HepG2 (cell line): ENCODE results near the gene CTIF. TPM values are rescaled to one million over a fixed set of nuclear protein-coding genes. Genes with fewer than 3 reads are reported as not detected.
A peak's percentile ranks its signal among the peaks of the same experiment; 100 is the strongest.

Source experiments
- ATAC-seq: fragments of 200-7000 bp; cut with Tn5 transposase; 3 replicates; pipeline ENCODE4 v1.9.1; 2020; ENCODE audit warnings: mild to moderate bottlenecking, moderate library complexity
- BruUV-seq: library from RNA; stranded (reverse); fragments of 400-500 nt; replicated peaks from 2 replicates; lab custom pipeline; 2021; lab: Mats Ljungman, UMichigan
- CTCF ChIA-PET: fragments of 300-600 bp; formaldehyde crosslinking; extraction: SDS; loops from one replicate; lab custom pipeline; 2021; ENCODE audit warnings: low total read pairs, inconsistent platforms, low intra/inter-chr PET ratio; lab: Yijun Ruan, JAX
- POLR2A ChIA-PET: fragments of 350-600 bp; sonication (Branson Sonifier 250); formaldehyde crosslinking; loops from one replicate; lab custom pipeline; 2020; ENCODE audit warnings: antibody characterized with exemption, inconsistent platforms; lab: Yijun Ruan, JAX
- DNase-seq: peaks from one replicate; pipeline ENCODE4 v3.0.0-alpha.2; 2015; ENCODE audit warnings: low spot score
- FAIRE-seq: peaks from 3 replicates; lab custom pipeline; 2011; peaks lifted over from hg19 to GRCh38; lab: Jason Lieb, UNC
- H2AFZ ChIP-seq: one replicate; pipeline ENCODE4 v1.6.1; 2011; ENCODE audit warnings: low read length, inconsistent platforms
- H3K27ac ChIP-seq: fragments of 300-600 bp; 3 replicates; pipeline ENCODE4 v1.8.0; 2011; ENCODE audit warnings: mixed run types, mild to moderate bottlenecking, mixed read lengths, low read length, inconsistent platforms; ENCODE audit not compliant: insufficient read depth; ENCODE audit errors: extremely low read length
- H3K27me3 ChIP-seq, 2 experiments: fragments of 200-600 bp in 1 of 2; 2 replicates in 1 of 2; 3 replicates in 1 of 2; pipeline versions ENCODE4 v1.6.0 to v1.8.0; 2011; ENCODE audit warnings: low read length in 2 of 2, mild to moderate bottlenecking in 2 of 2, moderate library complexity in 2 of 2, inconsistent platforms in 1 of 2; ENCODE audit not compliant: insufficient read depth in 2 of 2, control insufficient read depth in 1 of 2
- H3K36me3 ChIP-seq, 2 experiments: fragments of 200-600 bp in 1 of 2; replicated peaks in 1 of 2; 2 replicates in 1 of 2; 3 replicates in 1 of 2; pipeline versions ENCODE4 v1.5.1 to v1.8.0; 2011; ENCODE audit warnings: low read length in 2 of 2, inconsistent platforms in 1 of 2; ENCODE audit not compliant: insufficient read depth in 2 of 2, control insufficient read depth in 1 of 2
- H3K4me1 ChIP-seq: 2 replicates; pipeline ENCODE4 v1.5.1; 2012; ENCODE audit warnings: low read length, inconsistent platforms; ENCODE audit not compliant: insufficient read depth
- H3K4me2 ChIP-seq: 2 replicates; pipeline ENCODE4 v1.6.0; 2011; ENCODE audit warnings: low read depth, low read length, inconsistent platforms
- H3K4me3 ChIP-seq, 3 experiments: fragments of 200-600 bp in 1 of 3; sonication (generic), shearing (Covaris generic) in 1 of 3; replicated peaks in 1 of 3; 2 replicates each; pipeline ENCODE4 v1.5.1; 2011 to 2016; ENCODE audit warnings: low read length in 3 of 3, inconsistent platforms in 2 of 3, low read depth in 2 of 3, mild to moderate bottlenecking in 2 of 3, control low read depth in 1 of 3, mixed read lengths in 1 of 3; ENCODE audit not compliant: insufficient read depth in 1 of 3
- H3K79me2 ChIP-seq: one replicate; pipeline ENCODE4 v1.6.1; 2011; ENCODE audit warnings: low read length, inconsistent platforms; ENCODE audit not compliant: insufficient read depth
- H3K9ac ChIP-seq: 2 replicates; pipeline ENCODE4 v1.6.0; 2011; ENCODE audit warnings: mild to moderate bottlenecking, low read depth, low read length, inconsistent platforms; ENCODE audit not compliant: insufficient read depth
- H3K9me3 ChIP-seq: 2 replicates; pipeline ENCODE4 v1.5.1; 2012; ENCODE audit warnings: mild to moderate bottlenecking, low read length
- H4K20me1 ChIP-seq: 2 replicates; pipeline ENCODE4 v1.6.0; 2011; ENCODE audit warnings: inconsistent platforms, mild to moderate bottlenecking, low read length, moderate library complexity; ENCODE audit not compliant: insufficient read depth
- ADNP ChIP-seq: sonication (generic); formaldehyde crosslinking; IDR thresholded peaks from 2 replicates; pipeline ENCODE4 v1.4.0; 2020; ENCODE audit warnings: missing genetic modification reagents
- FLYWCH1 ChIP-seq: sonication (generic); formaldehyde crosslinking; IDR thresholded peaks from 2 replicates; pipeline ENCODE4 v1.8.1; 2023; ENCODE audit warnings: mild to moderate bottlenecking, missing genetic modification reagents
- NFIC ChIP-seq: IDR thresholded peaks from 2 replicates; pipeline ENCODE4 v1.6.1; 2012; ENCODE audit warnings: mild to moderate bottlenecking, low read length, inconsistent platforms
- NFYC ChIP-seq: IDR thresholded peaks from 2 replicates; pipeline ENCODE4 v1.6.1; 2016; ENCODE audit warnings: missing genetic modification reagents, missing compliant biosample characterization
- NR0B2 ChIP-seq: sonication (generic); formaldehyde crosslinking; IDR thresholded peaks from 2 replicates; pipeline ENCODE4 v1.4.0; 2020; ENCODE audit warnings: mild to moderate bottlenecking, missing genetic modification reagents
- PHF21A ChIP-seq: sonication (generic); formaldehyde crosslinking; IDR thresholded peaks from 2 replicates; pipeline ENCODE4 v1.5.0; 2020; ENCODE audit warnings: mild to moderate bottlenecking, missing genetic modification reagents
- RORA ChIP-seq: sonication (generic); formaldehyde crosslinking; IDR thresholded peaks from 2 replicates; pipeline ENCODE4 v1.5.0; 2020; ENCODE audit warnings: mild to moderate bottlenecking, missing genetic modification reagents, moderate library complexity
- TAF1 ChIP-seq: sonication (generic); formaldehyde crosslinking; IDR thresholded peaks from 2 replicates; pipeline ENCODE4 v1.4.0; 2020; ENCODE audit warnings: missing genetic modification reagents
- ZMYM3 ChIP-seq: sonication (generic); formaldehyde crosslinking; IDR thresholded peaks from 2 replicates; pipeline ENCODE4 v1.5.1; 2020; ENCODE audit warnings: mild to moderate bottlenecking, missing genetic modification reagents
- ZNF335 ChIP-seq: sonication (generic); formaldehyde crosslinking; IDR thresholded peaks from 2 replicates; pipeline ENCODE4 v1.4.0; 2020; ENCODE audit warnings: missing genetic modification reagents
- ZNF710 ChIP-seq: sonication (generic); formaldehyde crosslinking; IDR thresholded peaks from 2 replicates; pipeline ENCODE4 v1.5.0; 2020; ENCODE audit warnings: mild to moderate bottlenecking, missing genetic modification reagents, borderline replicate concordance
- WGBS: methylation state at CpG from one replicate; pipeline ENCODE4 v1.1.6; 2017; ENCODE audit warnings: low lambda C conversion rate; 5-methylcytosine and 5-hydroxymethylcytosine counted together
- in situ Hi-C: cut with HindIII; loops from 2 replicates; pipeline ENCODE4 v1.10.0; 2017; ENCODE audit warnings: low pct_unique_long_range_greater_than_20kb; ENCODE audit not compliant: extremely low pct_ligation_motif_present
- intact Hi-C: fragments of 100-400 bp; cut with micrococcal nuclease; formaldehyde crosslinking; loops from one replicate; pipeline ENCODE4 v1.10.0; 2022; ENCODE audit not compliant: unreplicated experiment
- polyA plus RNA-seq, 8 experiments: library from polyadenylated mRNA; depleted of rRNA in 3 of 8; stranded (reverse) in 7 of 8; unstranded in 1 of 8; fragments of >200 nt; fragmentation: Illumina TruSeq in 4 of 8; extraction: Trizol in 4 of 8; gene quantifications; 2 replicates each; pipeline versions ENCODE4 v1.2.1 to v1.2.3, GENCODE V29; 2011 to 2016; ENCODE audit warnings: low read depth in 4 of 8, missing spikeins in 1 of 8, mixed read lengths in 1 of 8; ENCODE audit not compliant: insufficient read depth in 1 of 8
- total RNA-seq, 5 experiments: library from RNA; depleted of rRNA; stranded (reverse); fragments of >200 nt; fragmentation: Illumina TruSeq; extraction: Trizol; gene quantifications; 2 replicates each; pipeline ENCODE4 v1.2.3, GENCODE V29; 2016; ENCODE audit warnings: low read depth in 1 of 5

Gene CTIF
- total and polyA plus RNA-seq, 2 of the 13 experiments (the other 11 are each of a cell fraction or from before 2014, with no cell fraction given) = 18.2 to 28.0 TPM

GRCh38 chr18:48876590-48876989 lies 337.8 kb downstream of the CTIF start (continued):
- TF ChIP-seq ADNP = peak; percentile 69
- TF ChIP-seq ZMYM3 (CRISPR knock-in tag) = peak; percentile 91

- FAIRE-seq (no peak), ATAC-seq (no peak), DNase-seq (no peak)
- 65% methylated on average over 3 of the region's 3 CpGs for WGBS
- H3K27ac ChIP-seq = no peak overlapping the region
- no peaks in the 10 kb centered on the region for H4K20me1 ChIP-seq
- H3K4me1 ChIP-seq = peaks cover 73% of the 10 kb centered on the region
- no peak overlapping the region for H2AFZ ChIP-seq
- no peaks in the 10 kb centered on the region for H3K9me3 ChIP-seq
- no peaks in the 10 kb centered on the region; a peak in 1 of 5 replicates for H3K27me3 ChIP-seq
- no TSS peak for BruUV-seq
- intact Hi-C loops = loop anchor here (2.0 kb wide), 1 partner anchor 15 kb away; no protein-coding TSS in a partner anchor
- peak overlapping the region; percentile 95; the same call in 1 of the 2 replicates for H3K4me2 ChIP-seq
- no peak for TF ChIP-seq NFYC (CRISPR knock-in tag)
- 0 out of 2 replicates have a peak, but pooled peaks have one; percentile 13 for TF ChIP-seq TAF1 (CRISPR knock-in tag)
- no peaks in the 10 kb centered on the region for H3K79me2 ChIP-seq
- ChIA-PET CTCF (no interaction called here), POLR2A (no interaction called here)
- no peak overlapping the region for H3K9ac ChIP-seq
- in situ Hi-C loops = no loop called here
- no peak overlapping the region for H3K4me3 ChIP-seq
- H3K36me3 ChIP-seq = no peaks in the 10 kb centered on the region
These were observed 339.1 kb downstream of the CTIF start for GRCh38 chr18:48877941-48878340.

GRCh38 chr18:48878471-48878870 lies 339.6 kb downstream of the CTIF start:
- POLR2A ChIA-PET = no interaction called here
- Histone ChIP-seq H3K27ac (no peak overlapping the region), H2AFZ (no peak overlapping the region), H3K4me1 (peaks cover 68% of the 10 kb centered on the region), H3K27me3 (no peaks in the 10 kb centered on the region; a peak in 1 of 5 replicates), H4K20me1 (no peaks in the 10 kb centered on the region), H3K9me3 (no peaks in the 10 kb centered on the region), H3K79me2 (no peaks in the 10 kb centered on the region), H3K36me3 (no peaks in the 10 kb centered on the region), H3K9ac (peak overlapping the region; percentile 48), H3K4me3 (peak overlapping the region; percentile 59 to 70 (median 63)), H3K4me2 (peak overlapping the region; percentile 95)
- DNase-seq (peak; percentile 47), FAIRE-seq (peak; percentile 76), ATAC-seq (peak; percentile 85)
- WGBS = under 1% methylated on average over 12 of the region's 12 CpGs
- no TSS peak for BruUV-seq
- CTCF ChIA-PET = no interaction called here
- intact Hi-C loops (loop anchor here (2.0 kb wide), 1 partner anchor 14 kb away; no protein-coding TSS in a partner anchor), in situ Hi-C loops (no loop called here)
- no peak for TF ChIP-seq FLYWCH1
- no peak for TF ChIP-seq ZNF335 (CRISPR knock-in tag)
- TF ChIP-seq RORA = no peak
- TF ChIP-seq ZNF710 (CRISPR knock-in tag) = no peak
- no peak for TF ChIP-seq NR0B2 (CRISPR knock-in tag)
- no peak for TF ChIP-seq NFIC
- no peak; the same call in 1 of the 2 replicates for TF ChIP-seq PHF21A (CRISPR knock-in tag)
